Activated T-helper 1 cell treated with Interleukin-2 at 50 U/mL for 16 hours (primary cell): ENCODE data around the gene NDUFS7.

Source experiments
- DNase-seq: peaks from one replicate; pipeline ENCODE4 v3.0.0-alpha.2; 2020; ENCODE audit warnings: low read depth

NDUFS7 gene

GRCh38 chr19:1401138-1401888 is 17.6 kb downstream of the NDUFS7 start, which contains the start of gene GAMT:
Gene GAMT (minus strand): TSS chr19:1401542. CDS start chr19:1401476, 66 bp downstream.
- peak; percentile 50 for DNase-seq

- no peak for DNase-seq
These were observed 18.1 kb downstream of the NDUFS7 start for GRCh38 chr19:1401889-1402217.

GRCh38 chr19:1402411-1403070 is 18.8 kb downstream of the NDUFS7 start:
- no peak for DNase-seq

- DNase-seq = peak; percentile 100
These were observed 23.2 kb downstream of the NDUFS7 start for GRCh38 chr19:1406774-1407527.

GRCh38 chr19:1407528-1408299 is 24.0 kb downstream of the NDUFS7 start, which contains the start of gene DAZAP1:
Gene DAZAP1 (plus strand): TSS chr19:1407586. CDS start chr19:1407774, 188 bp downstream.
- peak; percentile 35 for DNase-seq

GRCh38 chr19:1408300-1409203 is 24.8 kb downstream of the NDUFS7 start:
- DNase-seq = peak; percentile 37

GRCh38 chr19:1409204-1410005 is 25.7 kb downstream of the NDUFS7 start:
- DNase-seq = no peak

- no peak for DNase-seq
These were observed 26.6 kb downstream of the NDUFS7 start for GRCh38 chr19:1410136-1410786.

- no peak for DNase-seq
These were observed 27.1 kb downstream of the NDUFS7 start for GRCh38 chr19:1410789-1411188.

GRCh38 chr19:1411255-1412191 is 27.8 kb downstream of the NDUFS7 start:
- no peak for DNase-seq

- no peak for DNase-seq
These were observed 28.7 kb downstream of the NDUFS7 start for GRCh38 chr19:1412323-1412923.

- DNase-seq = no peak
These were observed 29.5 kb downstream of the NDUFS7 start for GRCh38 chr19:1412995-1413800.

GRCh38 chr19:1416014-1416841 is 32.5 kb downstream of the NDUFS7 start:
- DNase-seq = no peak

GRCh38 chr19:1417145-1417544 is 33.4 kb downstream of the NDUFS7 start:
- no peak for DNase-seq

- DNase-seq = no peak
These were observed 34.2 kb downstream of the NDUFS7 start for GRCh38 chr19:1417681-1418495.

GRCh38 chr19:1418496-1418775 is 34.7 kb downstream of the NDUFS7 start:
- no peak for DNase-seq
